Fibroblast of lung (primary cell): ENCODE results near the gene SPI1. TPM values are rescaled to one million over a fixed set of nuclear protein-coding genes. Genes with fewer than 3 reads are reported as not detected.
A peak's percentile ranks its signal among the peaks of the same experiment; 100 is the strongest.

Experiments
- DNase-seq, 2 donors: peaks; one replicate each; pipeline versions ENCODE4 v3.0.0 to v3.0.0-alpha.2; 2010; ENCODE audit warnings: low read depth in 2 of 2
- H2AFZ ChIP-seq: 2 replicates; pipeline ENCODE4 v1.5.1; 2012; ENCODE audit warnings: low read length, control low read depth, inconsistent platforms
- H3K27ac ChIP-seq: 2 replicates; pipeline ENCODE4 v1.5.1; 2011; ENCODE audit warnings: low read length, control low read depth; ENCODE audit not compliant: insufficient read depth
- H3K27me3 ChIP-seq: 2 replicates; pipeline ENCODE4 v1.5.1; 2011; ENCODE audit warnings: mild to moderate bottlenecking, low read length; ENCODE audit not compliant: control insufficient read depth, insufficient read depth
- H3K36me3 ChIP-seq: 2 replicates; pipeline ENCODE4 v1.5.1; 2011; ENCODE audit warnings: low read length; ENCODE audit not compliant: control insufficient read depth, insufficient read depth
- H3K4me1 ChIP-seq: 2 replicates; pipeline ENCODE4 v1.5.1; 2011; ENCODE audit warnings: low read length; ENCODE audit not compliant: control insufficient read depth, insufficient read depth; ENCODE audit errors: extremely low read depth
- H3K4me2 ChIP-seq: 2 replicates; pipeline ENCODE4 v1.5.1; 2011; ENCODE audit warnings: low read length, control low read depth; ENCODE audit not compliant: insufficient read depth; ENCODE audit errors: extremely low read depth
- H3K4me3 ChIP-seq, 4 experiments: fragments of 200-600 bp in 1 of 4; sonication (generic) in 1 of 4; replicated peaks in 1 of 4; 2 replicates each; pipeline ENCODE4 v1.5.1; 2011 to 2016; ENCODE audit warnings: low read length in 4 of 4, low read depth in 3 of 4, mild to moderate bottlenecking in 3 of 4, control low read depth in 2 of 4, inconsistent platforms in 1 of 4, mixed read lengths in 1 of 4; ENCODE audit not compliant: insufficient read depth in 1 of 4; ENCODE audit errors: control extremely low read depth in 1 of 4
- H3K79me2 ChIP-seq: 2 replicates; pipeline ENCODE4 v1.5.1; 2012; ENCODE audit warnings: mild to moderate bottlenecking, low read length, inconsistent platforms; ENCODE audit not compliant: control insufficient read depth, insufficient read depth
- H3K9ac ChIP-seq: 2 replicates; pipeline ENCODE4 v1.5.1; 2011; ENCODE audit warnings: mild to moderate bottlenecking, low read length, control low read depth; ENCODE audit not compliant: insufficient read depth
- H3K9me3 ChIP-seq: 2 replicates; pipeline ENCODE4 v1.5.1; 2012; ENCODE audit warnings: low read depth, low read length; ENCODE audit not compliant: control insufficient read depth, insufficient read depth
- H4K20me1 ChIP-seq: 2 replicates; pipeline ENCODE4 v1.5.1; 2011; ENCODE audit warnings: low read length; ENCODE audit not compliant: control insufficient read depth, insufficient read depth; ENCODE audit errors: extremely low read depth
- EZH2 ChIP-seq: IDR thresholded peaks from 2 replicates; pipeline ENCODE4 v1.5.1; 2012; ENCODE audit warnings: low read length, control low read depth, mild to moderate bottlenecking; ENCODE audit errors: missing control alignments
- polyA plus RNA-seq, 2 donors: library from polyadenylated mRNA; depleted of rRNA in 1 of 2; stranded (reverse) in 1 of 2; unstranded in 1 of 2; fragments of >200 nt; gene quantifications; 2 replicates each; pipeline ENCODE4 v1.2.1, GENCODE V29; 2011 to 2012; ENCODE audit warnings: missing spikeins in 1 of 2
- total RNA-seq: library from RNA; depleted of rRNA; stranded (reverse); fragments of >200 nt; gene quantifications from 2 replicates; pipeline ENCODE4 v1.2.1, GENCODE V29; 2014
- TF ChIP-seq, protein P1 (sequence below), 2 donors: IDR thresholded peaks in 1 of 2; conservative IDR thresholded peaks in 1 of 2; 1 replicate in 1 of 2; 2 replicates in 1 of 2; pipeline ENCODE4 v1.5.1; 2011 to 2012; ENCODE audit warnings: low read length in 2 of 2, control low read depth in 1 of 2, inconsistent platforms in 1 of 2, low read depth in 1 of 2, mild to moderate bottlenecking in 1 of 2

The SPI1 gene
- total and polyA plus RNA-seq, 2 donors (not counting 1 experiment from before 2014, with no cell fraction given), result not detected

DNA sequence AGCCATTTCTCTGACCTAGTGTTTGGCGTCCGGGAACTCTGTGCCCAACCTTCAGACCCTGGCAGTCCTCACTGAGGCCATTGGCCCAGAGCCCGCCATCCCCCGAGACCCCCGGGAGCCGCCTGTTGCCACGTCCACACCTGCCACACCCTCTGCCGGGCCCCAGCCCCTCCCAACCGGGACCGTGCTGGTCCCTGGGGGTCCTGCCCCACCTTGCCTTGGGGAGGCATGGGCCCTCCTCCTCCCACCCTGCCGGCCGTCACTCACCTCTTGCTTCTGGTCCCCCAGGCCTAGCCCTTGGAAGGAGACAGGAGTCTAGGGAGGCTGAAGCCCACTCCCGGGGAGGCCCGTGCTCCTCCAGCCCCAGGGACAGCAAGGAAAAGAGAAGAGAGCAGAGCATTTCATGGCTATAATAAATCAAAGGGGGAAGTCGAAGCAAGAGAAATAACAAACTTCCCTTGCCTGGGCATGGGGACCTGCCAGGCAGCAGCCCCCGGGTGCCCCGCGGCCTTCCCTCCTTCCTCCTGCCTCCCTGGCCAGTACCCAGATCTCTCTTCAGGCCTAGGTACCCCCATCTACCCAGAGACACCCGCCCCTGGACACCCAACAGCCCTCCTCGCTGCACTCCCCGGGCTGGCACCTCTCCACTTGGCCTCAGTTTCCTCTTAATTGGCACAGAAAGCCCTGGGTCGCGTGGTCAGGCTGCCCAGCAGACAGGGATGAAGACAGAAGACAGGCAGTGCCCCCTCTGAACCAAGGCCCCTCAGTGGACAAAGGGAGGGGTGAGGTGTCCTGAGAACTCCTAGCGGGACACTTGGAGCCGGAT, 17.1 kb upstream of the SPI1 start:
- no peaks in the 10 kb centered on the region for H4K20me1 ChIP-seq
- DNase-seq, result no peak
- no peak for TF ChIP-seq EZH2
- TF ChIP-seq, protein P1, sequence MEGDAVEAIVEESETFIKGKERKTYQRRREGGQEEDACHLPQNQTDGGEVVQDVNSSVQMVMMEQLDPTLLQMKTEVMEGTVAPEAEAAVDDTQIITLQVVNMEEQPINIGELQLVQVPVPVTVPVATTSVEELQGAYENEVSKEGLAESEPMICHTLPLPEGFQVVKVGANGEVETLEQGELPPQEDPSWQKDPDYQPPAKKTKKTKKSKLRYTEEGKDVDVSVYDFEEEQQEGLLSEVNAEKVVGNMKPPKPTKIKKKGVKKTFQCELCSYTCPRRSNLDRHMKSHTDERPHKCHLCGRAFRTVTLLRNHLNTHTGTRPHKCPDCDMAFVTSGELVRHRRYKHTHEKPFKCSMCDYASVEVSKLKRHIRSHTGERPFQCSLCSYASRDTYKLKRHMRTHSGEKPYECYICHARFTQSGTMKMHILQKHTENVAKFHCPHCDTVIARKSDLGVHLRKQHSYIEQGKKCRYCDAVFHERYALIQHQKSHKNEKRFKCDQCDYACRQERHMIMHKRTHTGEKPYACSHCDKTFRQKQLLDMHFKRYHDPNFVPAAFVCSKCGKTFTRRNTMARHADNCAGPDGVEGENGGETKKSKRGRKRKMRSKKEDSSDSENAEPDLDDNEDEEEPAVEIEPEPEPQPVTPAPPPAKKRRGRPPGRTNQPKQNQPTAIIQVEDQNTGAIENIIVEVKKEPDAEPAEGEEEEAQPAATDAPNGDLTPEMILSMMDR (conservative IDR thresholded peaks at IDR 0.05 in 1 of 2, IDR thresholded peaks at IDR 0.05 in 1 of 2; ENCODE audit: low read depth in 1 of 2, low read length in 2 of 2), result no peak
- H3K9ac ChIP-seq, result peak overlapping the region; percentile 42
- H3K27ac ChIP-seq, result peak overlapping the region; percentile 51
- H3K79me2 ChIP-seq, result no peaks in the 10 kb centered on the region
- no peak overlapping the region for H3K4me3 ChIP-seq
- peak overlapping the region; percentile 41 for H2AFZ ChIP-seq
- H3K27me3 ChIP-seq, result no peaks in the 10 kb centered on the region
- no peaks in the 10 kb centered on the region for H3K9me3 ChIP-seq
- H3K4me1 ChIP-seq, result peaks cover 10% of the 10 kb centered on the region
- H3K4me2 ChIP-seq, result no peak overlapping the region
- H3K36me3 ChIP-seq, result no peaks in the 10 kb centered on the region

DNA sequence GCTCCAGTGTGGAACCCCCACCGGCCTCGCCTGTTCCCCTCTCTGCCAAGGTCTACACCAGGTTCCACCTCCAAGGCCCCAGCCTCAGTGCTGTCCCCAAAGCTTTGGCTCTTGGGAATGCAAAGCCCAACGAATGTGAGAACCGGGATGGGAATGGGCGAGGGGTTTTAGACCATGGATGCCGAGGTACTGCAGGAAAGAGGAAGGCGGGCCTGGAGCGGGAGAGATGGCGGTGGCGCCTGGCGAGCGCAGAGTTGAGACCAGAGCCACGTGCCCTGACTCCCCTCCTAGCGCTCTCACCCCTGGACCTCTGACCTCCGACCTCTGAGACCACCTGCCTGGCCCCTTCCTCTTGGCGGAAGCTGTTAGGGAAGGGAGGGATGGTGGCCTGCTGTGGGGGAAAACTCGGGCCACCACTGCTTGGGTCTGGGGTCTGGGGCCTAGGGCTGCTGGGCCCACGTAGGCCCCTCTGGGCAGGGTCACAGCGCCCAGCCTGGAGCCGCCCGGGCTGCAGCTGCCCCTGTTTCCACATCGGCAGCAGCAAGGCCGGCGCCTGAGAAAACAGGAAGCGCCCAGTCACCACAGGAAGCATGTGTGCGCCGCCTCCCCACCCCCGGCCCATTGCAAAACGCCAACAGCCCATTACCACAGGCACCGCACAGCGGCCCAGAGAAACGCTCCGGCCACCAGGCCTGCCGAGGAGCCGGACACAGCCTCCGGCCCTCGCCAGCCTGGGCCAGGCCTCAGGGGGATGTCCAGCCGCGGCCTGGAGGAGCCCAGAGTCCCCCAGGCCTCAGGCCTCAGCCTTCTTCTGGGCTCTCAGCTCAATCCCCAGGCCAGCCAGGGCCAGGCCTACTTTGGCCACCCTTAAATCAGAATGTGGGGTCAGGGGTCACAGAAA, 16.2 kb upstream of the SPI1 start:
- Histone ChIP-seq H3K79me2 (no peaks in the 10 kb centered on the region), H3K27ac (peak overlapping the region; percentile 51), H3K4me2 (no peak overlapping the region), H3K4me3 (no peak overlapping the region), H3K36me3 (no peaks in the 10 kb centered on the region), H2AFZ (peak overlapping the region; percentile 41), H4K20me1 (no peaks in the 10 kb centered on the region), H3K9me3 (no peaks in the 10 kb centered on the region), H3K9ac (peak overlapping the region; percentile 42), H3K4me1 (peaks cover 8% of the 10 kb centered on the region), H3K27me3 (no peaks in the 10 kb centered on the region)
- DNase-seq, result no peak
- TF ChIP-seq EZH2, result no peak
- TF ChIP-seq, protein P1 (conservative IDR thresholded peaks at IDR 0.05 in 1 of 2, IDR thresholded peaks at IDR 0.05 in 1 of 2; ENCODE audit: low read depth in 1 of 2, low read length in 2 of 2), result no peak

DNA sequence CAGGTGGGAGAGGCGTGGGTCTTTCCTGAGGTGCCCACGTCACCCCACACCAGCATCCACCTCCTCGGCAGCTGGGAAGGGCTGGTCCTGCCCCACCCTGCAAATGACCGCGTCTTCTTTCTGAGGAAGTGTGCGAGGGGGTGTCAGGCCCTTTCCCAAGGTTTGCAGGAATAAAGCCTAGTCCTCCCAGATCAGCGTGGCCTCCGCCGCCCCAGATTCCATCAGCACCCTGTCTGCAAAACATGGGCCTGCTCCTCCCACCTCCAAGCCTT, 15.6 kb upstream of the SPI1 start:
- Histone ChIP-seq H3K27me3 (no peaks in the 10 kb centered on the region), H3K9me3 (no peaks in the 10 kb centered on the region), H3K4me1 (peaks cover 8% of the 10 kb centered on the region), H3K79me2 (no peaks in the 10 kb centered on the region), H3K4me2 (no peak overlapping the region), H2AFZ (no peak overlapping the region), H3K4me3 (no peak overlapping the region), H3K36me3 (no peaks in the 10 kb centered on the region), H3K27ac (no peak overlapping the region), H4K20me1 (no peaks in the 10 kb centered on the region), H3K9ac (no peak overlapping the region)
- no peak for DNase-seq
- TF ChIP-seq, protein P1 (conservative IDR thresholded peaks at IDR 0.05 in 1 of 2, IDR thresholded peaks at IDR 0.05 in 1 of 2; ENCODE audit: low read depth in 1 of 2, low read length in 2 of 2), result no peak
- TF ChIP-seq EZH2, result no peak
